Ascending aorta (tissue), 2 donors: ENCODE data around the gene TMCC2. TPM values are rescaled to one million over a fixed set of nuclear protein-coding genes. Genes with fewer than 3 reads are reported as not detected.

Experiments
- DNase-seq, 2 donors: peaks; one replicate each; pipeline ENCODE4 v3.0.0-alpha.2; 2019; ENCODE audit warnings: low spot score in 2 of 2
- H3K27ac ChIP-seq, 2 donors: fragments of 200-600 bp; sonication (generic); one replicate each; pipeline ENCODE4 v1.5.1; 2016 to 2017; ENCODE audit warnings: mild to moderate bottlenecking in 1 of 2
- H3K27me3 ChIP-seq: fragments of 200-600 bp; sonication (generic); one replicate; pipeline ENCODE4 v1.5.1; 2017
- H3K36me3 ChIP-seq, 2 donors: fragments of 200-600 bp; sonication (generic); one replicate each; pipeline ENCODE4 v1.5.1; 2016
- H3K4me1 ChIP-seq, 2 donors: fragments of 200-600 bp; sonication (generic); one replicate each; pipeline ENCODE4 v1.5.1; 2016 to 2017; ENCODE audit warnings: mild to moderate bottlenecking in 1 of 2
- H3K4me3 ChIP-seq, 2 donors: fragments of 200-600 bp; sonication (generic); one replicate each; pipeline ENCODE4 v1.5.1; 2016 to 2017; ENCODE audit warnings: mild to moderate bottlenecking in 1 of 2
- H3K9me3 ChIP-seq, 2 donors: fragments of 200-600 bp; sonication (generic); one replicate each; pipeline ENCODE4 v1.5.1; 2016
- CTCF ChIP-seq, 3 experiments: fragments of 200-600 bp in 2 of 3; fragments of 450-650 bp in 1 of 3; sonication (generic) in 2 of 3; IDR thresholded peaks; one replicate each; pipeline ENCODE4 v1.5.1; 2016 to 2019; ENCODE audit warnings: antibody characterized with exemption in 3 of 3, mild to moderate bottlenecking in 1 of 3, moderate library complexity in 1 of 3
- intact Hi-C: fragments of 100-400 bp; cut with DNase I; formaldehyde crosslinking; loops from one replicate; pipeline ENCODE4 v1.15.1; 2023
- total RNA-seq: library from RNA; depleted of rRNA; stranded (reverse); fragments of >200 nt; gene quantifications from one replicate; pipeline ENCODE4 v1.1.0, GENCODE V29; 2016

The TMCC2 gene
- total RNA-seq, 1 donor from 2014 or later: 5.2 TPM

- no peaks in the 10 kb centered on the region for H3K9me3 ChIP-seq
- no peak for TF ChIP-seq CTCF (IDR thresholded peaks at IDR 0.05)
- H3K4me3 ChIP-seq: no peak overlapping the region
- intact Hi-C loops: no loop called here
- H3K36me3 ChIP-seq: peaks cover 8 to 18% of the 10 kb centered on the region in 2 donors
- no peaks in the 10 kb centered on the region for H3K4me1 ChIP-seq
- no peak for DNase-seq
- H3K27ac ChIP-seq: no peak overlapping the region
- no peaks in the 10 kb centered on the region for H3K27me3 ChIP-seq
Observed at GRCh38 chr1:205270271-205270670, 42.5 kb downstream of the TMCC2 start.

- H3K27me3 ChIP-seq: no peaks in the 10 kb centered on the region
- no peak overlapping the region for H3K27ac ChIP-seq
- H3K4me3 ChIP-seq: no peak overlapping the region
- TF ChIP-seq CTCF (IDR thresholded peaks at IDR 0.05): no peak
- intact Hi-C loops: no loop called here
- DNase-seq: no peak
- H3K4me1 ChIP-seq: no peaks in the 10 kb centered on the region
- peaks cover 8 to 18% of the 10 kb centered on the region in 2 donors for H3K36me3 ChIP-seq
- no peaks in the 10 kb centered on the region for H3K9me3 ChIP-seq
Observed at GRCh38 chr1:205270764-205271163, 43.0 kb downstream of the TMCC2 start.

- no peaks in the 10 kb centered on the region for H3K9me3 ChIP-seq
- no peak for TF ChIP-seq CTCF (IDR thresholded peaks at IDR 0.05)
- H3K4me3 ChIP-seq: no peak overlapping the region
- DNase-seq: no peak
- no peaks in the 10 kb centered on the region for H3K4me1 ChIP-seq
- no peaks in the 10 kb centered on the region for H3K27me3 ChIP-seq
- intact Hi-C loops: no loop called here
- no peak overlapping the region for H3K27ac ChIP-seq
- H3K36me3 ChIP-seq: peaks cover 8 to 18% of the 10 kb centered on the region in 2 donors
Observed at GRCh38 chr1:205271277-205271676, 43.5 kb downstream of the TMCC2 start.

- no peaks in the 10 kb centered on the region for H3K9me3 ChIP-seq
- intact Hi-C loops: no loop called here
- peaks cover 8 to 18% of the 10 kb centered on the region in 2 donors for H3K36me3 ChIP-seq
- DNase-seq: no peak
- no peaks in the 10 kb centered on the region for H3K27me3 ChIP-seq
- TF ChIP-seq CTCF (IDR thresholded peaks at IDR 0.05): no peak
- H3K27ac ChIP-seq: no peak overlapping the region
- no peaks in the 10 kb centered on the region for H3K4me1 ChIP-seq
- H3K4me3 ChIP-seq: no peak overlapping the region
Observed at GRCh38 chr1:205271745-205272144, 44.0 kb downstream of the TMCC2 start.

GRCh38 chr1:205272536-205272935 is 44.8 kb downstream of the TMCC2 start:
- Histone ChIP-seq H3K27ac (no peak overlapping the region), H3K4me1 (no peaks in the 10 kb centered on the region), H3K9me3 (no peaks in the 10 kb centered on the region), H3K4me3 (no peak overlapping the region), H3K36me3 (peaks cover 8 to 18% of the 10 kb centered on the region in 2 donors), H3K27me3 (no peaks in the 10 kb centered on the region)
- intact Hi-C loops: no loop called here
- no peak for DNase-seq
- TF ChIP-seq CTCF (IDR thresholded peaks at IDR 0.05): no peak

GRCh38 chr1:205273551-205273982 is 45.8 kb downstream of the TMCC2 start:
- no peaks in the 10 kb centered on the region for H3K4me1 ChIP-seq
- H3K9me3 ChIP-seq: no peaks in the 10 kb centered on the region
- intact Hi-C loops: loop anchor here (1.0 kb wide), 1 partner anchor 52 kb away; no protein-coding TSS in a partner anchor
- no peak overlapping the region for H3K27ac ChIP-seq
- peak; percentile 96 to 99 (median 99) for TF ChIP-seq CTCF (IDR thresholded peaks at IDR 0.05)
- peaks cover 8 to 18% of the 10 kb centered on the region in 2 donors for H3K36me3 ChIP-seq
- no peak overlapping the region for H3K4me3 ChIP-seq
- peak in 1 of 2 donors; percentile 90 for DNase-seq
- H3K27me3 ChIP-seq: no peaks in the 10 kb centered on the region
